GM19240 (cell line): ENCODE results near the gene PDGFRB.

Experiments used
- DNase-seq: peaks from one replicate; pipeline ENCODE4 v3.0.0; 2011; ENCODE audit warnings: low spot score; ENCODE audit not compliant: insufficient read length

The PDGFRB gene

GRCh38 chr5:150117945-150118560 lies 37.6 kb downstream of the PDGFRB start:
- DNase-seq, result no peak

GRCh38 chr5:150116667-150117400 lies 38.8 kb downstream of the PDGFRB start:
- DNase-seq, result no peak

- DNase-seq, result no peak
Measured at GRCh38 chr5:150114773-150115408, 40.8 kb downstream of the PDGFRB start.

GRCh38 chr5:150114102-150114641 lies 41.5 kb downstream of the PDGFRB start:
- DNase-seq, result no peak

GRCh38 chr5:150113047-150113744 lies 42.4 kb downstream of the PDGFRB start:
- DNase-seq, result no peak

- DNase-seq, result no peak
Measured at GRCh38 chr5:150112201-150113046, 43.2 kb downstream of the PDGFRB start.

- no peak for DNase-seq
Measured at GRCh38 chr5:150111122-150111521, 44.5 kb downstream of the PDGFRB start.

- no peak for DNase-seq
Measured at GRCh38 chr5:150109921-150110320, 45.7 kb downstream of the PDGFRB start.

GRCh38 chr5:150108711-150109514 lies 46.7 kb downstream of the PDGFRB start:
- DNase-seq, result no peak

- no peak for DNase-seq
Measured at GRCh38 chr5:150107909-150108447, 47.7 kb downstream of the PDGFRB start.

GRCh38 chr5:150106674-150107426 lies 48.8 kb downstream of the PDGFRB start:
- no peak for DNase-seq

GRCh38 chr5:150105928-150106615 lies 49.6 kb downstream of the PDGFRB start:
- no peak for DNase-seq

- no peak for DNase-seq
Measured at GRCh38 chr5:150104550-150104870, 51.1 kb downstream of the PDGFRB start.

GRCh38 chr5:150103678-150104549 lies 51.7 kb downstream of the PDGFRB start:
- no peak for DNase-seq

- DNase-seq, result no peak
Measured at GRCh38 chr5:150101023-150101422, 54.6 kb downstream of the PDGFRB start.

GRCh38 chr5:150097152-150097551 lies 58.5 kb downstream of the PDGFRB start:
- no peak for DNase-seq

- no peak for DNase-seq
Measured at GRCh38 chr5:150092159-150092787, 63.4 kb downstream of the PDGFRB start.
